GM21723 (cell line): Measurements from ENCODE around the gene SLC25A51.

Source experiments
- ATAC-seq: cut with Tn5 transposase; IDR thresholded peaks from one replicate; pipeline ENCODE4 v1.9.1; 2021; ENCODE audit warnings: mild to moderate bottlenecking, moderate library complexity; ENCODE audit not compliant: unreplicated experiment

SLC25A51 gene

GRCh38 chr9:37903647-37904444 lies at the start of gene SLC25A51:
Gene SLC25A51 (minus strand): TSS chr9:37904127. CDS start chr9:37888550, 15,577 bp downstream.
- peak; percentile 81 for ATAC-seq

GRCh38 chr9:37953206-37953774 lies 49.4 kb upstream of the SLC25A51 start:
- ATAC-seq, result no peak

- no peak for ATAC-seq
These were observed 48.8 kb upstream of the SLC25A51 start for GRCh38 chr9:37952731-37953130.

GRCh38 chr9:37951671-37952449 lies 47.9 kb upstream of the SLC25A51 start:
- no peak for ATAC-seq

GRCh38 chr9:37950561-37950960 lies 46.6 kb upstream of the SLC25A51 start:
- ATAC-seq, result no peak

- no peak for ATAC-seq
These were observed 45.6 kb upstream of the SLC25A51 start for GRCh38 chr9:37949576-37949975.

- no peak for ATAC-seq
These were observed 44.6 kb upstream of the SLC25A51 start for GRCh38 chr9:37948417-37948980.

- ATAC-seq, result no peak
These were observed 44.0 kb upstream of the SLC25A51 start for GRCh38 chr9:37947977-37948376.

- no peak for ATAC-seq
These were observed 43.5 kb upstream of the SLC25A51 start for GRCh38 chr9:37947471-37947870.

GRCh38 chr9:37946971-37947370 lies 43.0 kb upstream of the SLC25A51 start:
- ATAC-seq, result no peak

- no peak for ATAC-seq
These were observed 42.1 kb upstream of the SLC25A51 start for GRCh38 chr9:37946041-37946440.

GRCh38 chr9:37944671-37945481 lies 40.9 kb upstream of the SLC25A51 start:
- no peak for ATAC-seq

GRCh38 chr9:37944266-37944650 lies 40.3 kb upstream of the SLC25A51 start:
- ATAC-seq, result no peak

GRCh38 chr9:37943345-37944265 lies 39.7 kb upstream of the SLC25A51 start:
- no peak for ATAC-seq

- ATAC-seq, result no peak
These were observed 38.9 kb upstream of the SLC25A51 start for GRCh38 chr9:37942621-37943344.

GRCh38 chr9:37941253-37941652 lies 37.3 kb upstream of the SLC25A51 start:
- ATAC-seq, result no peak

GRCh38 chr9:37939575-37940095 lies 35.7 kb upstream of the SLC25A51 start:
- no peak for ATAC-seq

GRCh38 chr9:37938121-37938891 lies 34.4 kb upstream of the SLC25A51 start:
- no peak for ATAC-seq
